Gastrocnemius medialis (tissue), 4 donors: Measurements from ENCODE around the gene SIK3.

Source experiments
- POLR2A ChIP-seq, 2 donors: fragments of 450-650 bp; IDR thresholded peaks; one replicate each; pipeline ENCODE4 v1.6.1; 2017; ENCODE audit warnings: antibody characterized with exemption in 2 of 2, mild to moderate bottlenecking in 2 of 2, moderate library complexity in 2 of 2
- TF ChIP-seq, protein P1 (sequence below), 5 experiments: fragments of 450-650 bp in 3 of 5; fragments of 200-600 bp in 2 of 5; sonication (generic) in 2 of 5; IDR thresholded peaks in 4 of 5; conservative IDR thresholded peaks in 1 of 5; 1 replicate in 4 of 5; 2 replicates in 1 of 5; pipeline ENCODE4 v1.5.1; 2016 to 2019; ENCODE audit warnings: antibody characterized with exemption in 5 of 5, mild to moderate bottlenecking in 3 of 5, moderate library complexity in 3 of 5

- TF ChIP-seq, protein P1, sequence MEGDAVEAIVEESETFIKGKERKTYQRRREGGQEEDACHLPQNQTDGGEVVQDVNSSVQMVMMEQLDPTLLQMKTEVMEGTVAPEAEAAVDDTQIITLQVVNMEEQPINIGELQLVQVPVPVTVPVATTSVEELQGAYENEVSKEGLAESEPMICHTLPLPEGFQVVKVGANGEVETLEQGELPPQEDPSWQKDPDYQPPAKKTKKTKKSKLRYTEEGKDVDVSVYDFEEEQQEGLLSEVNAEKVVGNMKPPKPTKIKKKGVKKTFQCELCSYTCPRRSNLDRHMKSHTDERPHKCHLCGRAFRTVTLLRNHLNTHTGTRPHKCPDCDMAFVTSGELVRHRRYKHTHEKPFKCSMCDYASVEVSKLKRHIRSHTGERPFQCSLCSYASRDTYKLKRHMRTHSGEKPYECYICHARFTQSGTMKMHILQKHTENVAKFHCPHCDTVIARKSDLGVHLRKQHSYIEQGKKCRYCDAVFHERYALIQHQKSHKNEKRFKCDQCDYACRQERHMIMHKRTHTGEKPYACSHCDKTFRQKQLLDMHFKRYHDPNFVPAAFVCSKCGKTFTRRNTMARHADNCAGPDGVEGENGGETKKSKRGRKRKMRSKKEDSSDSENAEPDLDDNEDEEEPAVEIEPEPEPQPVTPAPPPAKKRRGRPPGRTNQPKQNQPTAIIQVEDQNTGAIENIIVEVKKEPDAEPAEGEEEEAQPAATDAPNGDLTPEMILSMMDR (IDR thresholded peaks at IDR 0.05 in 4 of 5, conservative IDR thresholded peaks at IDR 0.05 in 1 of 5), result no peak
- TF ChIP-seq POLR2A (IDR thresholded peaks at IDR 0.05), result no peak
Measured at GRCh38 chr11:116888024-116888423, 210.2 kb downstream of the SIK3 start.
